ENCODE data around the gene MSL2. TPM values are rescaled to one million over a fixed set of nuclear protein-coding genes. Genes with fewer than 3 reads are reported as not detected.

Gene MSL2
- total and polyA plus RNA-seq, 2 of the 8 experiments (the other 6 are each of a cell fraction or from before 2014, with no cell fraction given): 9.1 to 41.8 TPM

DNA sequence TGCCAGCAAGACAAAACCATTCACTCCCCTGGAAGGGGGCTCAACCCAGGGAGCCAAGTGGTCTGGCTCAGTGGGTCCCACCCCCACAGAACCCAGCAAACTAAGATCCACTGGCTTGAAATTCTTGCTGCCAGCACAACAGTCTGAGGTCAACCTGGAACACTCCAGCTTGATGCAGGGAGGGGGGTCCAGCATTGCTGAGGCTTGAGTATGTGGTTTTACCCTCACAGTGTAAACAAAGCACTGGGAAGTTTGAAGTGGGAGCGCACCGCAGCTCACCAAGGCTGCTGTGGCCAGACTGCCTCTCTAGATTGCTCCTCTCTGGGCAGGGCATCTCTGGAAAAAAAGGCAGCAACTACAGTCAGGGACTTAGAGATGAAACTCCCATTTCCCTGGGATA is 81.7 kb downstream of the MSL2 start:
- Histone ChIP-seq H3K4me3 (ENCODE audit: extremely low read depth in 1 of 4, insufficient read depth in 2 of 4, low read depth in 3 of 4, low read length in 4 of 4) (no peak overlapping the region), H3K23ac (ENCODE audit: insufficient read length) (no peak overlapping the region), H3K4me1 (replicated peaks in 1 of 4; ENCODE audit: control insufficient read depth in 3 of 4, insufficient read depth in 4 of 4, low read length in 3 of 4) (no peaks in the 10 kb centered on the region), H3K27me3 (replicated peaks in 1 of 4; ENCODE audit: control insufficient read depth in 3 of 4, extremely low read depth in 1 of 4, insufficient read depth in 3 of 4, low read length in 3 of 4) (no peaks in the 10 kb centered on the region), H3K4ac (replicated peaks; ENCODE audit: insufficient read length, low read depth, low read length) (no peak overlapping the region), H2BK20ac (ENCODE audit: low read length) (no peak overlapping the region), H3K4me2 (ENCODE audit: insufficient read depth in 1 of 2, low read depth in 2 of 2, low read length in 2 of 2) (no peak overlapping the region), H2BK12ac (ENCODE audit: low read depth, low read length) (no peak overlapping the region), H2BK120ac (replicated peaks; ENCODE audit: low read depth, low read length) (no peak overlapping the region), H3K9me3 (ENCODE audit: insufficient read depth in 2 of 2, low read depth in 1 of 2, low read length in 1 of 2) (peaks cover 11 to 15% of the 10 kb centered on the region in 2 experiments; a peak in 2 of 4 replicates), H3K79me1 (ENCODE audit: low read depth, low read length) (no peaks in the 10 kb centered on the region), H4K91ac (replicated peaks; ENCODE audit: insufficient read length, low read length) (no peak overlapping the region), H3K27ac (ENCODE audit: low read depth, low read length) (no peak overlapping the region), H3K9ac (replicated peaks in 1 of 4; ENCODE audit: extremely low read depth in 1 of 4, low read depth in 3 of 4, low read length in 3 of 4) (no peak overlapping the region), H3K79me2 (ENCODE audit: control insufficient read depth in 1 of 2, insufficient read depth in 2 of 2, low read length in 2 of 2) (no peaks in the 10 kb centered on the region), H3K36me3 (ENCODE audit: control insufficient read depth in 2 of 4, insufficient read depth in 4 of 4, low read length in 3 of 4) (peaks cover 0 to 4% (median 0%) of the 10 kb centered on the region in 4 experiments; a peak in 3 of 8 replicates), H2AFZ (ENCODE audit: low read length) (no peak overlapping the region), H2BK15ac (ENCODE audit: low read length) (no peak overlapping the region), H4K5ac (ENCODE audit: insufficient read length, low read depth, low read length) (no peak overlapping the region), H2AK5ac (ENCODE audit: low read depth, low read length) (no peak overlapping the region), H4K20me1 (replicated peaks in 1 of 2; ENCODE audit: control insufficient read depth in 1 of 2, insufficient read depth in 2 of 2, low read length in 2 of 2) (no peaks in the 10 kb centered on the region), H3K56ac (replicated peaks; ENCODE audit: insufficient read length, low read depth, low read length) (no peak overlapping the region), H3K18ac (ENCODE audit: extremely low read depth, low read length) (no peak overlapping the region), H2BK5ac (ENCODE audit: low read depth, low read length) (no peak overlapping the region), H3K14ac (ENCODE audit: insufficient read length) (no peak overlapping the region), H4K8ac (ENCODE audit: extremely low read depth, insufficient read depth, low read length) (no peak overlapping the region), H3K23me2 (ENCODE audit: low read depth, low read length) (no peaks in the 10 kb centered on the region)
- no peak for TF ChIP-seq FOSL1 (IDR thresholded peaks at IDR 0.05; ENCODE audit: insufficient read depth, low read depth, low read length)
- no peak for TF ChIP-seq SP4 (IDR thresholded peaks at IDR 0.05; ENCODE audit: low read length)
- no peak for TF ChIP-seq ASH2L (IDR thresholded peaks at IDR 0.05; ENCODE audit: low read length)
- no peak for TF ChIP-seq KDM1A (IDR thresholded peaks at IDR 0.05; ENCODE audit: borderline replicate concordance, low read length)
- no peak for TF ChIP-seq POLR2AphosphoS5 (IDR thresholded peaks at IDR 0.05; ENCODE audit: low read depth, low read length)
- TF ChIP-seq PHF8 (conservative IDR thresholded peaks at IDR 0.05; ENCODE audit: low read depth, low read length): no peak
- TF ChIP-seq NRF1 (IDR thresholded peaks at IDR 0.05; ENCODE audit: low read depth, low read length): no peak
- FAIRE-seq (no peak), DNase-seq (ENCODE audit: low read depth in 1 of 2, low spot score in 2 of 2) (no peak)
- CTCF ChIA-PET (ENCODE audit: partially characterized antibody): interaction anchor here (0.6 kb wide), 1 partner anchor 1257 kb away, joined by 3 read pairs; no protein-coding TSS in a partner anchor
- 100% methylated on average over 2 of the region's 2 CpGs; no CpG with 5 or more reads in 1 of the 2 experiments for WGBS, 2 experiments (ENCODE audit: extremely low coverage in 1 of 2, insufficient coverage in 1 of 2, insufficient read length in 1 of 2, insufficient replicate concordance in 2 of 2, low coverage in 1 of 2, low lambda C conversion rate in 2 of 2, missing lambda C conversion rate in 1 of 2)
- POLR2A ChIA-PET (ENCODE audit: partially characterized antibody): no interaction called here
